Gastrocnemius medialis (tissue), 4 donors: ENCODE data around the gene MOSMO.

Experiments
- CTCF ChIP-seq, 5 experiments: fragments of 450-650 bp in 3 of 5; fragments of 200-600 bp in 2 of 5; sonication (generic) in 2 of 5; IDR thresholded peaks in 4 of 5; conservative IDR thresholded peaks in 1 of 5; 1 replicate in 4 of 5; 2 replicates in 1 of 5; pipeline ENCODE4 v1.5.1; 2016 to 2019; ENCODE audit warnings: antibody characterized with exemption in 5 of 5, mild to moderate bottlenecking in 3 of 5, moderate library complexity in 3 of 5
- POLR2A ChIP-seq, 2 donors: fragments of 450-650 bp; IDR thresholded peaks; one replicate each; pipeline ENCODE4 v1.6.1; 2017; ENCODE audit warnings: antibody characterized with exemption in 2 of 2, mild to moderate bottlenecking in 2 of 2, moderate library complexity in 2 of 2

DNA sequence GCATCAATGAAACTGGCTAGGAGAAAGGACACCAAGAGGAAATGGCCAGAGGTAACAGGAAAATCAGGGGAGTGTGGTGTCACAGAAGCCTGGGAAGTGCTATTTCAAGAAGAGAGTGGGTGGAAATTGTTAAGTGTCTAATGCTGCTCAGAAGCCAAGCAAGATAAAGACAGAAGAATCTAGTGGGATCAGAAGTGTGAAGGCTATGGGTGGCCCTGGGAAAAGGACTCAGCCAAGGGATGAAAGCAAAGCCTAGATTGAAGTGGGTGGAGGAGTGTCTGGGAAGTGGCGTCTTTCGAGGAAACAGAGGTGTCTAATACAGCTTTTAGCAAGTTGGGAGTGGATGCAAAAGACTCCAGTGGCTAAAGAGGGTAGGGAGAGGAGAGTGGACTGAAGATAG lies 20.4 kb upstream of the MOSMO start:
- TF ChIP-seq CTCF (IDR thresholded peaks at IDR 0.05 in 4 of 5, conservative IDR thresholded peaks at IDR 0.05 in 1 of 5) (no peak), POLR2A (IDR thresholded peaks at IDR 0.05) (no peak)
